ENCODE data around the gene STAMBPL1.

The STAMBPL1 gene

DNA sequence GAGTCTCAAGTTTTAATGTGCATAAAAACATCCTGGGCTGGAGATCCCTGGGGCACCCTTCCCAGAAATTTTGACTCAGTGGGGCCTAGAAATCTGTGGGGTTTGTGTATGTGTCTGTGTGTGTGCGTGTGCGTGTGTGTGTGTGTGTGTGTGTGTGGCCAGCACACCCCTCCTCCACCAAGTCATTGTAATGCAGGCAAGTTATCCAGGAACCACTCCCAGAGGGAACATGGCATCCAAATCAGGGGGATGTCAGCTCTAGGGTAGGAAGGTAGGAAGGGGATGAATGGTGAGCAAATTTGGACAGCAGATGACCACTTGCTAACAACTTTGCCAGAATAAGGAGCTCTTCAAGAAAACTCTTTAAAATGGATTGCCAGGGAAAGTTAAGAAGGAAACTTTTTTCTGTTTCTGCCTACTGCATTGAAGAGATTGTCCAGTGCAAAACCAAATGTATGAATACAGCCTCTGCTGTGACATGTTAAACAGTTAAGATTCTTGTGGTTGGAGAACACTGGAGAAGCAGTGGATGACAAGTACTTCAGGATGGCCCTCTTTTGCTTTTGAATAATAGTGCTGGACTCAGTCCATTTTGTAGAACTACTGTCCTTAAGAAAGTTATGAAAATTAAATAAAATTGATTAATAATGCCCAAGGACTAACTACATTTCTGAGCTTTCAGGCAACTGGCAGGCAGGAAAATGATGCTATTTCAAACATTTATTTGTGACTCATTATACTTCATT lies 12.3 kb downstream of the STAMBPL1 start:
- no peak for DNase-seq (ENCODE audit: low read depth in 2 of 2, low spot score in 1 of 2)

- DNase-seq (ENCODE audit: low read depth in 2 of 2, low spot score in 1 of 2): no peak
These were observed 13.6 kb downstream of the STAMBPL1 start for GRCh38 chr10:88893611-88894010.

DNA sequence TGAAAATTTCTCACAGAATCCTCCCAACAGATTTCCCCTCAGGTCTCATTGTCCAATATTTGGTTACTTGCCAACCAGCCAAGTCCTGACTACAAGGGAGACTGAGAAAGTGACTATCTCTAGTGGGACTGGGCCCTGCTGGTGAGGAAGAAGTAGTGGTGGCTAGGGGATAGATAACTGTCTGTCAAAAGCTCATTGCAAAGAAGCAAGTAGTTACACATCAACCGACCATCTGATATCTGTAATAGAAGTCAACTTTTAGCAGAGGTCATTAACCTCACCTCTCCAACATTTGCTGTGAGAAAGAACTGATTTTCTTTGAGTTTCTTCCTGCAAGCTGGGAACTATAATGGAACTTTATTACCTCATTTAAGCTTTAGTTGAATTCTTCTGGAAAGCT lies 15.2 kb downstream of the STAMBPL1 start:
- no peak for DNase-seq (ENCODE audit: low read depth in 2 of 2, low spot score in 1 of 2)

DNA sequence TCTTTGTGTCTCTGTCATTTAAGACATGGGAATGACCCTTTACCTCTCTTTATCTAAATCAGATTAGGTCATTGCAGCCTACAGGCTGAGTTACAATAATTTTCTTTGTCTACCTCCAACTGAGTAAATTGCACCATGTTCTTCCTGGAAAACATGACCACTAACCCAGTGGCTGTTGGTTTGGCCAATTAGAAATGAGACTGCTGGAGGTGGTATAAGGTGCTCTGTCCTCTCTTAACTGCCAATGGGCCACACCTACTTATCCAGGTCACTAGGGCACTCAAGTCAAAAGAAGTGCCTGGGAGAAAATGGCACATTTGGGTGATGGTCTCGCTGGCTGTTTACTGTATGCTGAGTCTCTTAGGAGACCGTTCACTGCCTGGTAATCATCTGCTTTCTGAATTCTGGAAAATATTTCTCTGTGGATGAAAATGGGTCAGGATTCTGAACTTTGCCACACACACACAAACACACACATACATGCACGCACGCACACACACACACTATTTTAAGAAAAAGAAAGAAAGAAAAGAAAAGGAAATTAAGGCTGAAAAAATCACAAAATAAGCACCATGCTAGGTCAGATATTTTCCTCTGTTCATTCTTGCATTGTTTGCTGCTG lies 16.4 kb downstream of the STAMBPL1 start:
- DNase-seq (ENCODE audit: low read depth in 2 of 2, low spot score in 1 of 2): no peak

DNA sequence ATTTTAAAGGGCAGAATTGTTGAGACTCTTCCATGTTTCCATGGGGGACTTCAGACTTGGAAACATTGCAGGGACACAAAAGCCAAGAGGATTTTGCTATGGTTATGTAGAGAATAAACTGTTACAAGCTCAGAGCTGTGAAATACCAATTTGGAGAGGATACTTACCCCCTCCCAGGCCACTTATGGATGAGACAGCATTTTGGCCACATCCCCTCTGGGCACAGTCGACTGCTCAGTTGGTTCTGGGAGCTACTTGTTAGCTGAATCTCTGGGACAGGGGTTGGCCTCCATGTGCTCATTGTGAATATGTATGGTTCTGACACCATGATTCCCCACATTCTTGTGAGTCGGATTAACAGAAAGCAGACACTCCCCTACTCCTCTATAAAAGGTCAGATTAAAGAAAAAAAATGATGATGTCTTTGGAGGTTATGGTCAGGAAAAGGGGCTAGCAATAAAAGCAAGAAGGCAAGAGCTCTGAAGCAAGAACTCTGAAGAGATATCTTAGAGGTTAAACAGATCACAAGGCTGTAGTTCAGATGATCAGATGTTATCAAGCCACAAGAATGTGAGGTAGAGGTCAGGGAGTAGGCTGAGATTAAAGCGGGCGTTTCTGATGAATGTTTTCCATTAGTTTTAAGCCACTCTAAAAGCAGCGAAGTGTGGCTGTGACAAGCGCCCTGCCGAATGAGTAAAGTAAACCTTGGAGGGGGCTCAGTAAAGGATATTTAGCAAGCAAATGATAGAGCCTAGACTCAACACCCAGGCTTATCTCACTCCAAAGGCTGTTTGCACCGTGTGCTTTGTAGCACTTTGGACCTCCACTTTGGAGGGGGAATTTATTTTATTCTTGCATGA lies 17.2 kb downstream of the STAMBPL1 start:
- DNase-seq (ENCODE audit: low read depth in 2 of 2, low spot score in 1 of 2): no peak

DNA sequence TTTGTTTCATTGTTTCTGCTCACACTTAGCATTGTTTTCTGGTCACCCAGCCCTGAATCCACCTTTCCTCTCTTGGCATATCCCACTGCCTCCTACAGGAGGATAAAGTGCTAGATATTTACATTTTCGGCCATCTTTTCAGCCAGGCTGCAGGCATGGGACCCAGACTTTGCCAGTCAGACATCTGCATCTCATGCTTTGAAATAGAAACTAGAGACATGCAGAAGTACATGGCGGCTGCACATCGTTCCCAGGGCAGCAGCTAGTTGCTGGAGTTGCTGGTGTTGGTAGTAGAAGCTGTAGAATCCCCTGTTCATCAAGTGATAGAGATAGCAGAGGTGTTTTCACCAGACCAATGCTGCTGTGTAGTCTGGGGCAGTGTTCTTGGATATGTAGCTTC lies 18.7 kb downstream of the STAMBPL1 start:
- no peak for DNase-seq (ENCODE audit: low read depth in 2 of 2, low spot score in 1 of 2)

- no peak for DNase-seq (ENCODE audit: low read depth in 2 of 2, low spot score in 1 of 2)
These were observed 19.8 kb downstream of the STAMBPL1 start for GRCh38 chr10:88899886-88900285.

GRCh38 chr10:88901206-88901983 lies 21.4 kb downstream of the STAMBPL1 start:
- no peak for DNase-seq (ENCODE audit: low read depth in 2 of 2, low spot score in 1 of 2)

DNA sequence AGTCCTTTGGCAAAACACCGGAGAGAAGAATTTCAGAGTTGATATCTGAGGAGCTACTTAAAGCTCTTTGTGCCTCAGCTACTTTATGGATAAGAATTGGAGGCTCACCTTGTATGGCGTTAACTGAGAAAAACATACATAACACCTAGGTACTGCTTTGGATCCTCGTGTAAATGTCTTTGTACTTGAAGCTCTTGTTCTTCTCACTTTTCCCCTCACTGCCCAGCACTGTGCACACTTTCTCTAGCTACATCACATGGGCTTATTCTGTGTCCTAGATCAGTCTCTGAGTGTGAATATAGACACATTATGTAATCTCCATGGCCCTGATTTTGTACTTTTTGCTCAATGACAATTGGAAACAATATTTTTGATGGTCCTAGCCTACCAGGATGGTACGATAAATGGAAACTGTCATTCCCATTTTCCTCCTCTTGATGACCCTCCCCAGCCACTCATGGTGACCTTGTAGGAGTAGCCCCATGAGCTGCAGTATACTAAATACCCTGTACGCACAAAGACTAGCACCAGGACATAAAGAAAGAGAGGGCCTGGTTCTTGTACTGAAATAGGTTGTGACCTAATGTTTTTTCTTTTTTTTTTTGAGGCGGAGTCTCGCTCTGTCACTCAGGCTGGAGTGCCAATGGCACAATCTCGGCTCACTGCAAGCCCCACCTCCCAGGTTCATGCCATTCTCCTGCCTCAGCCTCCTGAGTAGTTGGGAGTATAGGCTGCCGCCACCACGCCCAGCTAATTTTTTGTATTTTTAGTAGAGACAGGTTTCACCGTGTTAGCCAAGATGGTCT lies 22.1 kb downstream of the STAMBPL1 start:
- no peak for DNase-seq (ENCODE audit: low read depth in 2 of 2, low spot score in 1 of 2)

GRCh38 chr10:88903715-88904114 lies 23.7 kb downstream of the STAMBPL1 start:
- DNase-seq (ENCODE audit: low read depth in 2 of 2, low spot score in 1 of 2): no peak

GRCh38 chr10:88906921-88907320 lies 26.9 kb downstream of the STAMBPL1 start:
- DNase-seq (ENCODE audit: low read depth in 2 of 2, low spot score in 1 of 2): no peak

DNA sequence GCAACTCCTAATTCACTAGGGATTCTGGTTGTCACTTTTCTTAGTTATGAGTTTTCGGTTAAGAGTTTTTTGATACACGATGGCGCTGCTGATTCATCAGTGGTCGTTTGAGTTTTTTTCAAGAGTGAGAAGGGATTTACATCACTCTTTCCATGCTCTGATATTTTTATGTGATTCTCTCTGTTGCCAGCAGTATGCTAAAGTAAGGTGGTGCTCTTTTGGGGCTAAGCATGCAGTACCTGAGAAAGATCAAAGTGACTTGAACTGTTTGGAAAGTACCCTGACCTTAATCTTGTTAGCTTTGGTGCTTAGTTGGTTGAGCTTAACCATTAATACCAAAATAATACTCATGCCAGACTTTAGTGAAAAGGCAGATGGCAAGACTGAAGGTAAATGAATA lies 28.1 kb downstream of the STAMBPL1 start:
- no peak for DNase-seq (ENCODE audit: low read depth in 2 of 2, low spot score in 1 of 2)

- DNase-seq (ENCODE audit: low read depth in 2 of 2, low spot score in 1 of 2): no peak
These were observed 31.1 kb downstream of the STAMBPL1 start for GRCh38 chr10:88911116-88911515.

DNA sequence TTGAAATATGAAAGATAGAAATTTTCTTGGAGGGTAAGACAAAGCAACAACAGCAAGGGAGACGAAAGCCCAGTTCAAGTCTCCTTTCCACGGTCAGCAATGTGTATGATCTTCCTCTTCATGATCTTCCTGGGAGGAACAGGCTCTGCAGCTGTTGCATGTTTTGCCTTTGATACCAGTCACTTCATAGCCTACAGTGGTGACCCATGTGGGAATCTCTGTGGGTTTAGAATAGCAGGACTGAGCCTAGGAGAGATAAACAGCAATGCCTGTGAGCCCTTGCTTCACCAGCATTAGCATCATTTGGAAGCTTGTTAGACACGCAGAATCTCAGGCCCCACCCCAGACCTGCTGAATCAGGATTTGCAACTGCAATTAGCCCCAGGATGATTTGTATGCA lies 31.8 kb downstream of the STAMBPL1 start:
- DNase-seq (ENCODE audit: low read depth in 2 of 2, low spot score in 1 of 2): no peak

- no peak for DNase-seq (ENCODE audit: low read depth in 2 of 2, low spot score in 1 of 2)
These were observed 33.1 kb downstream of the STAMBPL1 start for GRCh38 chr10:88913127-88913526.

- DNase-seq (ENCODE audit: low read depth in 2 of 2, low spot score in 1 of 2): no peak
These were observed 33.7 kb downstream of the STAMBPL1 start for GRCh38 chr10:88913788-88914187.

DNA sequence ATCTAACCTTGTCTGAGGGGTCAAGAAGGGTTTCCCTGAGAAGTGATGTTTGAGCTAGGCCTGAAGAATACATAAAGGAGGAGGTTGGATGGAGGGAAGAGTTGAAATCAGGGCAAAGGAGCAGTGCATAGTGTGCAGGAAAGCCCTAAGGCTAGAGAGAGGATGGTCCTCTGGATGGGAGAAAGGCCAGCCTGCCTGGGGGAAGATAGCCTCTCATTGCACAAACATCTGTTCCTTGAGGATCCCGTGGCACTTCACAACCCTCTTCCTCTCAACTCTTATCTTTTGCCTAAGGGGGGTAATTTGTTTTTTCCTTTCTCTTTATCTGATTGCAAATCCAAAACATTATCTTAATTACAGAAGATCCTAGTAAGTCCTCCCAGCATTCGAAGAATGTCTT lies 35.7 kb downstream of the STAMBPL1 start:
- DNase-seq (ENCODE audit: low read depth in 2 of 2, low spot score in 1 of 2): no peak

GRCh38 chr10:88916231-88916630 lies 36.2 kb downstream of the STAMBPL1 start:
- DNase-seq (ENCODE audit: low read depth in 2 of 2, low spot score in 1 of 2): no peak

DNA sequence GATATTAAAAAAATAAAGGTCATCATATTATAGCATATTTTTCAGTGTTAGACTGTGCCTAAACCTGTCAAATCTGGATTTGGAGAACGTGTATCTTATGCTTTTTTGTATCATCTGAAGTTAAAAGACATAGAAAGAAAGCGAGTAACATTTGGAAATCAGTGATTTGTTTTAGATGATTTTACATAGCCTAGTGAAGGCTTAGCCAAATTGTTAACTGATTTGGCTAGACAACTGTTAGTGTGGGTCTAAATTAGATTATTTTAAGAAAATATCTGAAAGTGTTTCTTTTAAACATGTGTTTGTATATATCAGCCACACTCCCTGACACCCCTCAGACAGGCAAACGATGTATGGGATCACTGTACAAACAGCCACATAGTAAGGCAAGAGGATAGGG lies 36.9 kb downstream of the STAMBPL1 start:
- DNase-seq (ENCODE audit: low read depth in 2 of 2, low spot score in 1 of 2): no peak

DNA sequence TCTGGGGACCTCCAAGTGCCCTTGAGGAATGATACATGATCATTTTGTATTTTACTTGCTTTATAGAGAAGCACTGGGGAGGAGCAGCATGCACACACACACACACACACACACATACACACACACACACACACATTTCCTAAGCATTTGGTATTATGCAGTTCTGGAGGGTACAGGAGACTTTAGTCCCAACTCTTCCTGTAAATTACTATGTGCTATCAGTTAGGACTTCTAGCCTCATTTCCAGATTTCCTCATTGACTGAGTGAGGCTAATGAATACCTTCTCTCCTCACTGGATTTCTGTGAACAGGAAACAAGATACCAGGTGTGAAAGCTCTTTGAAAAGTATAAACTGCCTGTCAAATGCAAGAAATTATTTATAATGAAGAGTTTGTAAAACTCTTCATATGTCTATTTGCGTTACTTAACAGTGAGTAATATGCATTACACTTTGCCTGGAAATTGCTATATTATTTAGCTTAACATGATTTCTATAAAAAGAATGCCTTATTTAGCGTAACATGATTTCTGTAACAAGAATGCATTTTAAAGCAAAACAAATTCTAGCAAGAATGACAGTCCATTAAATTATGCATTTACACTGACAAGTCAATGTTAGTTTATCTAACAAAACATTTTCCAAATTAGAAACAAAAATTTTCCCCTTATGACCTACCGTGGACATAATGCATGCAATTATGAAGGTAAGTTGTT lies 38.3 kb downstream of the STAMBPL1 start:
- no peak for DNase-seq (ENCODE audit: low read depth in 2 of 2, low spot score in 1 of 2)

All from stimulated activated CD8-positive, alpha-beta memory T cell treated with anti-CD3 and anti-CD28 coated beads, Interleukin-4, amount 100 ng/mL, for 1 hour (primary cell).